Left renal cortex interstitium (tissue), 4 donors: Measurements from ENCODE around the gene GRIK3. TPM values are rescaled to one million over a fixed set of nuclear protein-coding genes. Genes with fewer than 3 reads are reported as not detected.

Experiments
- DNase-seq, 4 donors: peaks; one replicate each; pipeline ENCODE4 v3.0.0-alpha.2; 2013; ENCODE audit warnings: low read depth in 4 of 4, low spot score in 2 of 4, missing footprints in 1 of 4
- polyA plus RNA-seq, 4 donors: library from polyadenylated mRNA; unstranded; fragments of 120-200 nt; gene quantifications; one replicate each; pipeline ENCODE4 v1.2.1, GENCODE V29; 2013; ENCODE audit not compliant: insufficient read length in 4 of 4

The GRIK3 gene
- polyA plus RNA-seq, 4 donors: 3.1 to 4.2 (median 3.3) TPM

- DNase-seq: no peak
Observed at GRCh38 chr1:36752891-36753361, 281.4 kb downstream of the GRIK3 start.

DNA sequence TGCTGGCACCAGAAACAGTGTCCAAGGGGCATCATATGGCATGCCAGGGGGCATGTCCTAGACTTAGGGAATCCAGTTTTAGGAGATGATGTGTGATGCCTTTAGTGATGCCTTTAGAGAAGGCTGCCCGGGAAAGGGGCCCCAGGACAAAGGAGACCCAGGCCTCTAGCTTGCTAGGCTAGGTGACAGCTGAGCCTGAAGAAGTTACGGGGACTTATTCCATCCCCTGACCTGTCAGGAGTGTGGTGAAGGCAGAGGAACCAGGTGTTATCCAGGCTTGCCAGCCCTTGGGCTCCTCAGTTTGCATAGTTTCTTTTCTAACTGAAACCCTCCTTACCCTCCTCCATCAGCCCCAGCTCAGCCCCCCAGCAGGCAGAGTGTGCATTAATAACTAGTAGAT, 281.9 kb downstream of the GRIK3 start:
- DNase-seq: no peak

GRCh38 chr1:36751525-36751924, 282.8 kb downstream of the GRIK3 start:
- DNase-seq: no peak

GRCh38 chr1:36748466-36748865, 285.8 kb downstream of the GRIK3 start:
- no peak for DNase-seq
